A549 (cell line): ENCODE results near the gene PTPRS. TPM values are rescaled to one million over a fixed set of nuclear protein-coding genes. Genes with fewer than 3 reads are reported as not detected.

Experiments used
- BHLHE40 ChIP-seq: IDR thresholded peaks from 2 replicates; pipeline ENCODE4 v1.6.1; 2012; ENCODE audit warnings: low read depth, low read length, inconsistent platforms
- CBX8 ChIP-seq: fragments of 200-600 bp; sonication (generic); IDR thresholded peaks from 2 replicates; pipeline ENCODE4 v1.6.1; 2016
- CHD4 ChIP-seq: fragments of 200-600 bp; sonication (generic); IDR thresholded peaks from 2 replicates; pipeline ENCODE4 v1.6.1; 2016; ENCODE audit warnings: antibody characterized with exemption, mild to moderate bottlenecking, borderline replicate concordance
- EP300 ChIP-seq, 2 experiments: fragments of >200 bp; sonication (Bioruptor Twin); formaldehyde crosslinking; IDR thresholded peaks; 2 replicates in 1 of 2; 3 replicates in 1 of 2; pipeline ENCODE4 v1.6.1; 2016 to 2017
- FOXS1 ChIP-seq: fragments of 250-450 bp; sonication (Bioruptor Pico); IDR thresholded peaks from 2 replicates; pipeline ENCODE4 v1.5.0; 2020; ENCODE audit warnings: mild to moderate bottlenecking, moderate library complexity
- GATA3 ChIP-seq: IDR thresholded peaks from 2 replicates; pipeline ENCODE4 v1.6.1; 2012; ENCODE audit warnings: borderline replicate concordance
- HDAC2 ChIP-seq: fragments of 200-600 bp; sonication (generic); IDR thresholded peaks from 2 replicates; pipeline ENCODE4 v1.6.1; 2016
- HOXB5 ChIP-seq: fragments of 250-450 bp; sonication (Bioruptor Pico); IDR thresholded peaks from 2 replicates; pipeline ENCODE4 v1.5.0; 2020; ENCODE audit warnings: mild to moderate bottlenecking, moderate library complexity
- JUN ChIP-seq, 2 experiments: fragments of >200 bp; sonication (Bioruptor Twin); formaldehyde crosslinking; IDR thresholded peaks; 2 replicates in 1 of 2; 3 replicates in 1 of 2; pipeline ENCODE4 v1.6.1; 2016 to 2017
- JUNB ChIP-seq: fragments of >200 bp; sonication (Bioruptor Twin); formaldehyde crosslinking; IDR thresholded peaks from 2 replicates; pipeline ENCODE4 v1.6.1; 2016
- NR3C1 ChIP-seq: fragments of >200 bp; sonication (Bioruptor Twin); formaldehyde crosslinking; IDR thresholded peaks from 3 replicates; pipeline ENCODE4 v1.6.1; 2017
- PHF8 ChIP-seq: fragments of 200-600 bp; sonication (generic); IDR thresholded peaks from 2 replicates; pipeline ENCODE4 v1.6.1; 2016; ENCODE audit warnings: low read depth, mild to moderate bottlenecking, antibody characterized with exemption, moderate library complexity, borderline replicate concordance
- RAD21 ChIP-seq, 2 experiments: fragments of >200 bp in 1 of 2; sonication (Bioruptor Twin) in 1 of 2; formaldehyde crosslinking in 1 of 2; IDR thresholded peaks in 1 of 2; conservative IDR thresholded peaks in 1 of 2; 2 replicates in 1 of 2; 3 replicates in 1 of 2; pipeline ENCODE4 v1.6.1; 2012 to 2018; ENCODE audit warnings: inconsistent platforms in 1 of 2
- RFX5 ChIP-seq: fragments of 450-650 bp; IDR thresholded peaks from 2 replicates; pipeline ENCODE4 v1.7.1; 2014; ENCODE audit warnings: antibody characterized with exemption, mild to moderate bottlenecking, moderate library complexity
- SREBF2 ChIP-seq: fragments of 450-650 bp; IDR thresholded peaks from 2 replicates; pipeline ENCODE4 v1.6.1; 2014; ENCODE audit warnings: mild to moderate bottlenecking, moderate library complexity
- TP53 ChIP-seq: fragments of 250-450 bp; sonication (Bioruptor Pico); IDR thresholded peaks from 2 replicates; pipeline ENCODE4 v1.5.0; 2021; ENCODE audit warnings: mild to moderate bottlenecking, moderate library complexity
- ZC3H11A ChIP-seq: fragments of 450-650 bp; IDR thresholded peaks from 2 replicates; pipeline ENCODE4 v1.6.1; 2014; ENCODE audit warnings: antibody characterized with exemption, mild to moderate bottlenecking
- ZNF302 ChIP-seq: fragments of 250-450 bp; sonication (Bioruptor Pico); IDR thresholded peaks from 2 replicates; pipeline ENCODE4 v1.9.0; 2021; ENCODE audit warnings: inconsistent platforms, mild to moderate bottlenecking, moderate library complexity
- ZSCAN20 ChIP-seq: fragments of 250-450 bp; sonication (Bioruptor Pico); IDR thresholded peaks from 2 replicates; pipeline ENCODE4 v1.8.0; 2022; ENCODE audit warnings: mild to moderate bottlenecking, moderate library complexity
- polyA plus RNA-seq, 4 experiments: library from polyadenylated mRNA; depleted of rRNA in 3 of 4; stranded (reverse); fragments of >200 nt; fragmentation: RNase III in 1 of 4; extraction: RNeasy Plus Mini Kit Qiagen cat#74134 plus additional on column Dnase treatment in 1 of 4; gene quantifications; 2 replicates in 3 of 4; 3 replicates in 1 of 4; pipeline ENCODE4 v1.2.3, GENCODE V29; 2011 to 2017
- TF ChIP-seq, protein P1 (sequence below): fragments of >200 bp; sonication (Bioruptor Twin); formaldehyde crosslinking; IDR thresholded peaks from 3 replicates; pipeline ENCODE4 v1.6.1; 2016
- TF ChIP-seq, protein P2 (sequence below): fragments of 450-650 bp; IDR thresholded peaks from 2 replicates; pipeline ENCODE4 v1.6.1; 2014; ENCODE audit warnings: antibody characterized with exemption
- TF ChIP-seq, protein P3 (sequence below): fragments of >200 bp; sonication (Bioruptor Twin); formaldehyde crosslinking; IDR thresholded peaks from 2 replicates; pipeline ENCODE4 v1.6.1; 2016
- TF ChIP-seq, protein P4 (sequence below): fragments of >200 bp; sonication (Bioruptor Twin); formaldehyde crosslinking; IDR thresholded peaks from 3 replicates; pipeline ENCODE4 v1.5.1; 2016
- TF ChIP-seq, protein P5 (sequence below): fragments of 250-450 bp; sonication (Bioruptor Pico); IDR thresholded peaks from 2 replicates; pipeline ENCODE4 v1.5.0; 2021; ENCODE audit warnings: mild to moderate bottlenecking, moderate library complexity, borderline replicate concordance

The PTPRS gene
- polyA plus RNA-seq, 2 of the 4 experiments (the other 2 are of a cell fraction): 22.3 to 44.7 TPM

DNA sequence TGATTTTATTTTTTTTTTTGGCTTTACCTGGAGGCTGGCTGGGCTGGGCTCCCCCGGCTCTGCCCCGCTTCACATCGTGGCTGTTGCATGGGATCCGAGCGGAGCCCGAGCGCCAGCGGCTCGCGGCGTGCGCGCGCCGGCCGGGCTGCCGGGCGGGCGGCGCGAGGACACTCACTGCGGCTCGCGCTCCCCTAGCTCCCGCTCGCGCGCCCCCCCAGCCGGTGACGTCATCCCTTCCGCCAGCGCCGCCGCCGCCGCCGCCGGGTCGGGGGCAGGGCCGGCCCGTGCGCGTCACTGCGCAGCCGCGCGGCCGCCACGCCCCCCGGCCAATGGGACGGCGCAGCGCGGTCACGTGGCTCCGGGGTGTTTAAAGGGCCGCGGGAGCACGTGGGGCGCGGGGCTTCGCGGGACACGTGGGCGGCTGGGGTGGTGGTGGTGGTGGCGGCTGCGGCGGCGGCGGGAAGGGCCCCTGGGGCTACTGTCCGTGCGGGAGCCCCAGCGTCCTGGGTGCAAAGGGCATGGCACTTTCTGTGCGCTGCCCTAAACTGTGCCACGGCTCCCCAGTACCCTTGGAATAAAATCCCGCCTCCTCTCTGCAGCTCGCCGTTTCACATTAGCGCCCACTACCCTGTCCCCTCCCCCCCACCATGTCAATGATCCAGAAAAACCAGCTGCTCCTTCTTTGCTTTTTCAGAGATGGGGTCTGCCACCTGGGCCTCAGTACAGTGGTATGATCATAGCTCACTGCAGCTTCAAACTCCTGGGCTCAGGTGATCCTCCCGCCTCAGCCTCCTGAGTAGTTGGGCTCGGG lies at the start of gene PTPRS (continued):
- TF ChIP-seq, protein P1, sequence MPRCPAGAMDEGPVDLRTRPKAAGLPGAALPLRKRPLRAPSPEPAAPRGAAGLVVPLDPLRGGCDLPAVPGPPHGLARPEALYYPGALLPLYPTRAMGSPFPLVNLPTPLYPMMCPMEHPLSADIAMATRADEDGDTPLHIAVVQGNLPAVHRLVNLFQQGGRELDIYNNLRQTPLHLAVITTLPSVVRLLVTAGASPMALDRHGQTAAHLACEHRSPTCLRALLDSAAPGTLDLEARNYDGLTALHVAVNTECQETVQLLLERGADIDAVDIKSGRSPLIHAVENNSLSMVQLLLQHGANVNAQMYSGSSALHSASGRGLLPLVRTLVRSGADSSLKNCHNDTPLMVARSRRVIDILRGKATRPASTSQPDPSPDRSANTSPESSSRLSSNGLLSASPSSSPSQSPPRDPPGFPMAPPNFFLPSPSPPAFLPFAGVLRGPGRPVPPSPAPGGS: no peak
- TF ChIP-seq TP53 (CRISPR knock-in tag): no peak
- no peak for TF ChIP-seq NR3C1
- 0 out of 2 replicates have a peak, but pooled peaks have one; percentile 9 for TF ChIP-seq GATA3
- TF ChIP-seq SREBF2: no peak
- TF ChIP-seq ZC3H11A: no peak
- TF ChIP-seq, protein P2, sequence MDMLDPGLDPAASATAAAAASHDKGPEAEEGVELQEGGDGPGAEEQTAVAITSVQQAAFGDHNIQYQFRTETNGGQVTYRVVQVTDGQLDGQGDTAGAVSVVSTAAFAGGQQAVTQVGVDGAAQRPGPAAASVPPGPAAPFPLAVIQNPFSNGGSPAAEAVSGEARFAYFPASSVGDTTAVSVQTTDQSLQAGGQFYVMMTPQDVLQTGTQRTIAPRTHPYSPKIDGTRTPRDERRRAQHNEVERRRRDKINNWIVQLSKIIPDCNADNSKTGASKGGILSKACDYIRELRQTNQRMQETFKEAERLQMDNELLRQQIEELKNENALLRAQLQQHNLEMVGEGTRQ: peak; percentile 91
- peak in 1 of 2 experiments; percentile 35; a peak in 1 of 5 replicates for TF ChIP-seq JUN (IDR thresholded peaks at IDR 0.05)
- TF ChIP-seq HOXB5 (CRISPR knock-in tag): peak; percentile 92
- no peak for TF ChIP-seq RAD21 (conservative IDR thresholded peaks at IDR 0.05 in 1 of 2, IDR thresholded peaks at IDR 0.05 in 1 of 2)
- TF ChIP-seq HDAC2: no peak
- no peak for TF ChIP-seq RFX5
- TF ChIP-seq, protein P3, sequence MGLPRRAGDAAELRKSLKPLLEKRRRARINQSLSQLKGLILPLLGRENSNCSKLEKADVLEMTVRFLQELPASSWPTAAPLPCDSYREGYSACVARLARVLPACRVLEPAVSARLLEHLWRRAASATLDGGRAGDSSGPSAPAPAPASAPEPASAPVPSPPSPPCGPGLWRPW: no peak
- TF ChIP-seq, protein P4, sequence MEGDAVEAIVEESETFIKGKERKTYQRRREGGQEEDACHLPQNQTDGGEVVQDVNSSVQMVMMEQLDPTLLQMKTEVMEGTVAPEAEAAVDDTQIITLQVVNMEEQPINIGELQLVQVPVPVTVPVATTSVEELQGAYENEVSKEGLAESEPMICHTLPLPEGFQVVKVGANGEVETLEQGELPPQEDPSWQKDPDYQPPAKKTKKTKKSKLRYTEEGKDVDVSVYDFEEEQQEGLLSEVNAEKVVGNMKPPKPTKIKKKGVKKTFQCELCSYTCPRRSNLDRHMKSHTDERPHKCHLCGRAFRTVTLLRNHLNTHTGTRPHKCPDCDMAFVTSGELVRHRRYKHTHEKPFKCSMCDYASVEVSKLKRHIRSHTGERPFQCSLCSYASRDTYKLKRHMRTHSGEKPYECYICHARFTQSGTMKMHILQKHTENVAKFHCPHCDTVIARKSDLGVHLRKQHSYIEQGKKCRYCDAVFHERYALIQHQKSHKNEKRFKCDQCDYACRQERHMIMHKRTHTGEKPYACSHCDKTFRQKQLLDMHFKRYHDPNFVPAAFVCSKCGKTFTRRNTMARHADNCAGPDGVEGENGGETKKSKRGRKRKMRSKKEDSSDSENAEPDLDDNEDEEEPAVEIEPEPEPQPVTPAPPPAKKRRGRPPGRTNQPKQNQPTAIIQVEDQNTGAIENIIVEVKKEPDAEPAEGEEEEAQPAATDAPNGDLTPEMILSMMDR: no peak
- TF ChIP-seq EP300 (IDR thresholded peaks at IDR 0.05): no peak
- TF ChIP-seq ZSCAN20: 0 out of 2 replicates have a peak, but pooled peaks have one; percentile 39
- TF ChIP-seq ZNF302: peak; percentile 42; the same call in 1 of the 2 replicates
- no peak for TF ChIP-seq BHLHE40
- TF ChIP-seq FOXS1 (CRISPR knock-in tag): peak; percentile 51; the same call in 1 of the 2 replicates
- TF ChIP-seq PHF8: no peak
- TF ChIP-seq CHD4: no peak
- TF ChIP-seq CBX8: no peak
- TF ChIP-seq, protein P5, sequence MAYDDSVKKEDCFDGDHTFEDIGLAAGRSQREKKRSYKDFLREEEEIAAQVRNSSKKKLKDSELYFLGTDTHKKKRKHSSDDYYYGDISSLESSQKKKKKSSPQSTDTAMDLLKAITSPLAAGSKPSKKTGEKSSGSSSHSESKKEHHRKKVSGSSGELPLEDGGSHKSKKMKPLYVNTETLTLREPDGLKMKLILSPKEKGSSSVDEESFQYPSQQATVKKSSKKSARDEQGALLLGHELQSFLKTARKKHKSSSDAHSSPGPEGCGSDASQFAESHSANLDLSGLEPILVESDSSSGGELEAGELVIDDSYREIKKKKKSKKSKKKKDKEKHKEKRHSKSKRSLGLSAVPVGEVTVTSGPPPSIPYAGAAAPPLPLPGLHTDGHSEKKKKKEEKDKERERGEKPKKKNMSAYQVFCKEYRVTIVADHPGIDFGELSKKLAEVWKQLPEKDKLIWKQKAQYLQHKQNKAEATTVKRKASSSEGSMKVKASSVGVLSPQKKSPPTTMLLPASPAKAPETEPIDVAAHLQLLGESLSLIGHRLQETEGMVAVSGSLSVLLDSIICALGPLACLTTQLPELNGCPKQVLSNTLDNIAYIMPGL (CRISPR knock-in tag): no peak
- TF ChIP-seq JUNB: no peak
